IgD-negative memory B cell (primary cell): ENCODE measurements around the gene TBC1D32. TPM values are rescaled to one million over a fixed set of nuclear protein-coding genes. Genes with fewer than 3 reads are reported as not detected.
A peak's percentile ranks its signal among the peaks of the same experiment; 100 is the strongest.
"Not testable (repeated sequence)": the region's sequence is repeated elsewhere in the genome, so short reads cannot be mapped to it uniquely, and the experiment has no call there.

ENCODE experiments used
- H3K27ac Mint-ChIP-seq, 3 donors: one replicate each; pipeline ENCODE4 v1.8.0; 2020 to 2022; ENCODE audit warnings: mild to moderate bottlenecking in 3 of 3, mixed read lengths in 3 of 3, moderate library complexity in 1 of 3
- H3K27me3 Mint-ChIP-seq: one replicate; pipeline ENCODE4 v1.8.0; 2021; ENCODE audit warnings: mixed read lengths
- H3K36me3 Mint-ChIP-seq: one replicate; pipeline ENCODE4 v1.8.0; 2020; ENCODE audit warnings: mild to moderate bottlenecking, mixed read lengths
- H3K4me1 Mint-ChIP-seq, 3 donors: one replicate each; pipeline ENCODE4 v1.8.0; 2020 to 2022; ENCODE audit warnings: mixed read lengths in 3 of 3, mild to moderate bottlenecking in 1 of 3
- H3K4me3 Mint-ChIP-seq, 4 donors: one replicate each; pipeline ENCODE4 v1.8.0; 2020 to 2022; ENCODE audit warnings: mild to moderate bottlenecking in 4 of 4, mixed read lengths in 4 of 4, moderate library complexity in 3 of 4
- H3K9me3 Mint-ChIP-seq, 3 donors: one replicate each; pipeline ENCODE4 v1.8.0; 2020 to 2021; ENCODE audit warnings: mixed read lengths in 3 of 3, mild to moderate bottlenecking in 1 of 3
- polyA plus RNA-seq: library from polyadenylated mRNA; unstranded; fragments of 300-500 nt; fragmentation: Illumina TruSeq; gene quantifications from one replicate; pipeline ENCODE4 v1.2.3, GENCODE V29; 2021

Gene TBC1D32
- polyA plus RNA-seq, 1 donor from 2014 or later = 4.2 TPM

DNA sequence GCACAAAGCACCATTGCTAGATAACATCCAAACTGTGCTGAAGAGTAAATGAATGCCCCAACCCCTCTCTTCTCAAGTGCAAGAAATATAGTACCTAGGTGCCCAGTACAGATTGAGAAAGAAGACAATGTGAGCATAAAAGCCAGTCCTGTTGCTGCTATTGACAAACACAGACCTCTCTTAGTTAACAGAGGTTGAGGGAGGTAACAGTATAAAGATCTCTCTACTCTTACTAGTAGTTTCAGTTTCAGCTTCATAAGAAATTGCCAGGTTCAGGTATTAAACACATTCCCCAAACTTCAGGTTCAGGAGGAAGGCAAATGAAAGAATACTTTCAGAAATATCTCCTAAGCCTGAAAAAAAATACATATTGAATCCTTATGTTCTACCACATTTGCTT, 31.4 kb downstream of the TBC1D32 start:
- peaks cover 5% of the 10 kb centered on the region for H3K36me3 Mint-ChIP-seq
- H3K9me3 Mint-ChIP-seq = no peaks in the 10 kb centered on the region
- H3K27me3 Mint-ChIP-seq = no peaks in the 10 kb centered on the region
- H3K27ac Mint-ChIP-seq = no peak overlapping the region
- no peak overlapping the region for H3K4me3 Mint-ChIP-seq
- no peaks in the 10 kb centered on the region for H3K4me1 Mint-ChIP-seq

DNA sequence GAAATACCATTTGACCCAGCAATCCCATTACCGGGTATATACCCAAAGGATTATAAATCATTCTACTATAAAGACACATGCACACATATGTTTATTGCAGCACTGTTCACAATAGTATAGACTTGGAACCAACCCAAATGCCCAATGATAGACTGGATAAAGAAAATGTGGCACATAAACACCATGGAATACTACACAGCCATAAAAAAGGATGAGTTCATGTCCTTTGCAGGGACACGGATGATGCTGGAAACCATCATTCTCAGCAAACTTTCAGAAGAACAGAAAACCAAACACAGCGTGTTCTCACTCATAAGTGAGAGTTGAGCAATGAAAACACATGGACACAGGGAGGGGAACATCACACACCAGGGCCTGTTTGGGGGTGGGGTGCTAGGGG, 33.1 kb downstream of the TBC1D32 start:
- not testable (repeated sequence) for H3K27ac Mint-ChIP-seq, H3K4me1 Mint-ChIP-seq, H3K27me3 Mint-ChIP-seq, H3K4me3 Mint-ChIP-seq, H3K9me3 Mint-ChIP-seq, H3K36me3 Mint-ChIP-seq

- H3K9me3 Mint-ChIP-seq = no peaks in the 10 kb centered on the region
- H3K36me3 Mint-ChIP-seq = peaks cover 12% of the 10 kb centered on the region
- H3K4me1 Mint-ChIP-seq = no peaks in the 10 kb centered on the region
- no peak overlapping the region for H3K4me3 Mint-ChIP-seq
- no peak overlapping the region for H3K27ac Mint-ChIP-seq
- no peaks in the 10 kb centered on the region for H3K27me3 Mint-ChIP-seq
These were observed 36.6 kb downstream of the TBC1D32 start for GRCh38 chr6:121297694-121298093.

DNA sequence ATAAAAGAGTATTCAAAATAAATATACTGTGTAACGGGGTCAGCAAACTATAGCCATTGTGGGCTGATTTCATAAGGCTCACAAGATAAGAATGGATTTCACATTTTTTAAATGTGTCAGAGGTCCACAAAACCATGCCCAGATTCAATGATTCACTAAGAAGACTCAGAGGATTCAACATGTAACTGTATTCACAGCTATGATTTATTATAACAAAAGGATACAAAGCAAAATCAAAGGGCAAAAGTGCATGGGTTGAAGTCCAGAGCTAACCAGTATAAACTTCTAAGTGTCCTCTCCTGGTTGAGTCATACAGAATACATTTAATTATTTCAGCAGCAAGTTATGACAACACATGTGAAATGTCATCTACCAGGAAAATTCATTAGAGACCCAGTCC, 49.2 kb downstream of the TBC1D32 start:
- H3K4me3 Mint-ChIP-seq = no peak overlapping the region
- H3K4me1 Mint-ChIP-seq = no peaks in the 10 kb centered on the region
- H3K27ac Mint-ChIP-seq = no peak overlapping the region
- peaks cover 12% of the 10 kb centered on the region for H3K36me3 Mint-ChIP-seq
- H3K9me3 Mint-ChIP-seq = peaks cover 0 to 2% (median 0%) of the 10 kb centered on the region in 3 donors
- H3K27me3 Mint-ChIP-seq = no peaks in the 10 kb centered on the region

- no peaks in the 10 kb centered on the region for H3K27me3 Mint-ChIP-seq
- peaks cover 15% of the 10 kb centered on the region for H3K36me3 Mint-ChIP-seq
- peaks cover 6 to 8% (median 7%) of the 10 kb centered on the region in 3 donors for H3K4me1 Mint-ChIP-seq
- peaks cover 0 to 10% (median 0%) of the 10 kb centered on the region in 3 donors for H3K9me3 Mint-ChIP-seq
- peak overlapping the region in 1 of 3 donors; percentile 43 for H3K27ac Mint-ChIP-seq
- no peak overlapping the region for H3K4me3 Mint-ChIP-seq
These were observed 59.5 kb downstream of the TBC1D32 start for GRCh38 chr6:121274666-121275295.

DNA sequence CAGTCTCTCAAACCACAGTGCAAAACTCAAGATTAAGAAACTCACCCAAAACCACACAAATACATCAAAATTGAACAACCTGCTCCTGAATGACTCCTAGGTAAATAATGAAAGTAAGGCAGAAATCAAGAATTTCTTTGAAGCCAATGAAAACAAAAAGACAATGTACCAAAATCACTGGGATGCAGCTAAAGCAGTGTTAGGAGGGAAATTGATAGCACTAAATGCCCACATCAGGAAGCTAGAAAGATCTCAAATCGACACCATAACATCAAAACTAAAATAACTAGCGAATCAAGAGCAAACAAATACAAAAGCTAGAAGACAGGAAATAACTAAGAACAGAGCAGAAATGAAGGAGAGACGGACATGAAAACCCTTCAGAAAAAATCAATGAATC, 70.5 kb downstream of the TBC1D32 start:
- Mint-ChIP-seq H3K9me3 (peaks cover 2 to 19% (median 10%) of the 10 kb centered on the region in 3 donors), H3K4me1 (peaks cover 0 to 5% (median 2%) of the 10 kb centered on the region in 3 donors), H3K36me3 (peaks cover 42% of the 10 kb centered on the region), H3K27ac (no peak overlapping the region), H3K27me3 (no peaks in the 10 kb centered on the region), H3K4me3 (no peak overlapping the region)

GRCh38 chr6:121260651-121261102, 73.6 kb downstream of the TBC1D32 start:
- no peak overlapping the region for H3K27ac Mint-ChIP-seq
- H3K27me3 Mint-ChIP-seq = no peaks in the 10 kb centered on the region
- H3K4me1 Mint-ChIP-seq = peaks cover 0 to 5% (median 2%) of the 10 kb centered on the region in 3 donors
- peaks cover 39% of the 10 kb centered on the region for H3K36me3 Mint-ChIP-seq
- H3K4me3 Mint-ChIP-seq = no peak overlapping the region
- H3K9me3 Mint-ChIP-seq = peaks cover 4 to 15% (median 5%) of the 10 kb centered on the region in 3 donors

- no peaks in the 10 kb centered on the region for H3K4me1 Mint-ChIP-seq
- H3K9me3 Mint-ChIP-seq = peaks cover 11 to 43% (median 20%) of the 10 kb centered on the region in 3 donors
- H3K4me3 Mint-ChIP-seq = peak overlapping the region in 1 of 4 donors; percentile 23
- H3K27ac Mint-ChIP-seq = no peak overlapping the region
- H3K36me3 Mint-ChIP-seq = peaks cover 38% of the 10 kb centered on the region
- H3K27me3 Mint-ChIP-seq = no peaks in the 10 kb centered on the region
These were observed 86.9 kb downstream of the TBC1D32 start for GRCh38 chr6:121247386-121247785.

GRCh38 chr6:121242386-121242785, 91.9 kb downstream of the TBC1D32 start:
- Mint-ChIP-seq H3K4me1 (no peaks in the 10 kb centered on the region), H3K4me3 (no peak overlapping the region), H3K36me3 (peaks cover 18% of the 10 kb centered on the region), H3K9me3 (peaks cover 0 to 9% (median 4%) of the 10 kb centered on the region in 3 donors), H3K27ac (no peak overlapping the region), H3K27me3 (no peaks in the 10 kb centered on the region)

- Mint-ChIP-seq H3K27me3 (no peaks in the 10 kb centered on the region), H3K27ac (no peak overlapping the region)
These were observed 96.4 kb downstream of the TBC1D32 start for GRCh38 chr6:121237859-121238258.

GRCh38 chr6:121236984-121237383, 97.3 kb downstream of the TBC1D32 start:
- Mint-ChIP-seq H3K27me3 (no peaks in the 10 kb centered on the region), H3K4me1 (no peaks in the 10 kb centered on the region), H3K4me3 (no peak overlapping the region), H3K27ac (no peak overlapping the region), H3K36me3 (peaks cover 18% of the 10 kb centered on the region), H3K9me3 (peaks cover 0 to 6% (median 0%) of the 10 kb centered on the region in 3 donors)

More at GRCh38 chr6:121237859-121238258, 96.4 kb downstream of the TBC1D32 start:
- Mint-ChIP-seq H3K9me3 (peaks cover 0 to 3% (median 0%) of the 10 kb centered on the region in 3 donors), H3K4me1 (no peaks in the 10 kb centered on the region), H3K4me3 (no peak overlapping the region), H3K36me3 (peaks cover 15% of the 10 kb centered on the region)

- Mint-ChIP-seq H3K4me1 (no peaks in the 10 kb centered on the region), H3K9me3 (peaks cover 0 to 6% (median 3%) of the 10 kb centered on the region in 3 donors), H3K4me3 (no peak overlapping the region), H3K36me3 (peaks cover 18% of the 10 kb centered on the region), H3K27me3 (no peaks in the 10 kb centered on the region), H3K27ac (no peak overlapping the region)
These were observed 98.9 kb downstream of the TBC1D32 start for GRCh38 chr6:121235386-121235785.

- no peaks in the 10 kb centered on the region for H3K27me3 Mint-ChIP-seq
- H3K36me3 Mint-ChIP-seq = peaks cover 2% of the 10 kb centered on the region
- H3K4me3 Mint-ChIP-seq = no peak overlapping the region
- peaks cover 0 to 3% (median 2%) of the 10 kb centered on the region in 3 donors for H3K9me3 Mint-ChIP-seq
- H3K27ac Mint-ChIP-seq = no peak overlapping the region
- peaks cover 0 to 2% (median 0%) of the 10 kb centered on the region in 3 donors for H3K4me1 Mint-ChIP-seq
These were observed 110.3 kb downstream of the TBC1D32 start for GRCh38 chr6:121223930-121224329.

GRCh38 chr6:121223212-121223611, 111.1 kb downstream of the TBC1D32 start:
- Mint-ChIP-seq H3K27ac (no peak overlapping the region), H3K27me3 (no peaks in the 10 kb centered on the region), H3K4me3 (no peak overlapping the region), H3K9me3 (peaks cover 0 to 7% (median 4%) of the 10 kb centered on the region in 3 donors), H3K4me1 (peaks cover 0 to 2% (median 0%) of the 10 kb centered on the region in 3 donors), H3K36me3 (peaks cover 5% of the 10 kb centered on the region)

GRCh38 chr6:121222656-121223055, 111.6 kb downstream of the TBC1D32 start:
- H3K36me3 Mint-ChIP-seq = peaks cover 6% of the 10 kb centered on the region
- no peak overlapping the region for H3K27ac Mint-ChIP-seq
- H3K4me3 Mint-ChIP-seq = no peak overlapping the region
- peaks cover 4 to 11% (median 6%) of the 10 kb centered on the region in 3 donors for H3K9me3 Mint-ChIP-seq
- H3K4me1 Mint-ChIP-seq = peaks cover 0 to 2% (median 0%) of the 10 kb centered on the region in 3 donors
- H3K27me3 Mint-ChIP-seq = no peaks in the 10 kb centered on the region

- Mint-ChIP-seq H3K36me3 (peaks cover 23% of the 10 kb centered on the region), H3K27me3 (no peaks in the 10 kb centered on the region), H3K27ac (no peak overlapping the region), H3K4me3 (no peak overlapping the region), H3K4me1 (no peaks in the 10 kb centered on the region), H3K9me3 (peaks cover 10 to 32% (median 13%) of the 10 kb centered on the region in 3 donors)
These were observed 117.4 kb downstream of the TBC1D32 start for GRCh38 chr6:121216928-121217327.
